ENCODE measurements around the gene VWA7.
A peak's percentile ranks its signal among the peaks of the same experiment; 100 is the strongest.

- TF ChIP-seq CTCF (IDR thresholded peaks at IDR 0.05) (peak in 2 of 3 donors; percentile 16 to 46), POLR2A (IDR thresholded peaks at IDR 0.05) (no peak)
These were observed 38.8 kb downstream of the VWA7 start for GRCh38 chr6:31737991-31738979.
